ENCODE data around the gene ZNF580. TPM values are rescaled to one million over a fixed set of nuclear protein-coding genes. Genes with fewer than 3 reads are reported as not detected.

ZNF580 gene
- total and polyA plus RNA-seq, 2 of the 8 experiments (the other 6 are each of a cell fraction or from before 2014, with no cell fraction given) = 12.0 to 24.6 TPM

GRCh38 chr19:55619286-55619685 is 21.5 kb upstream of the ZNF580 start (continued):
- no peak for TF ChIP-seq MAX (IDR thresholded peaks at IDR 0.05)
- no peak for TF ChIP-seq ZNF274 (IDR thresholded peaks at IDR 0.05; ENCODE audit: borderline replicate concordance, extremely low read depth, low read length)
- no peak for TF ChIP-seq POLR2AphosphoS5 (IDR thresholded peaks at IDR 0.05; ENCODE audit: low read depth, low read length)
- no peak for TF ChIP-seq USF2 (IDR thresholded peaks at IDR 0.05; ENCODE audit: low read length)
- TF ChIP-seq YY1 (IDR thresholded peaks at IDR 0.05; ENCODE audit: low read depth, low read length) = no peak

Data from H1 (cell line).